D721Med (cell line): ENCODE results near the gene RHBDL3.

ENCODE experiments used
- DNase-seq: peaks from one replicate; pipeline ENCODE4 v3.0.0; 2011; ENCODE audit warnings: low spot score; ENCODE audit not compliant: insufficient read length
- FAIRE-seq: peaks from 2 replicates; lab custom pipeline; 2011; peaks lifted over from hg19 to GRCh38; lab: Jason Lieb, UNC
- TF ChIP-seq, protein P1 (sequence below): IDR thresholded peaks from 2 replicates; pipeline ENCODE4 v1.5.1; 2012; ENCODE audit warnings: mild to moderate bottlenecking, control low read depth; ENCODE audit not compliant: insufficient read depth; ENCODE audit errors: missing control alignments

The RHBDL3 gene

GRCh38 chr17:32266051-32266388 is 388 bp downstream of the RHBDL3 start:
- DNase-seq: no peak
- TF ChIP-seq, protein P1, sequence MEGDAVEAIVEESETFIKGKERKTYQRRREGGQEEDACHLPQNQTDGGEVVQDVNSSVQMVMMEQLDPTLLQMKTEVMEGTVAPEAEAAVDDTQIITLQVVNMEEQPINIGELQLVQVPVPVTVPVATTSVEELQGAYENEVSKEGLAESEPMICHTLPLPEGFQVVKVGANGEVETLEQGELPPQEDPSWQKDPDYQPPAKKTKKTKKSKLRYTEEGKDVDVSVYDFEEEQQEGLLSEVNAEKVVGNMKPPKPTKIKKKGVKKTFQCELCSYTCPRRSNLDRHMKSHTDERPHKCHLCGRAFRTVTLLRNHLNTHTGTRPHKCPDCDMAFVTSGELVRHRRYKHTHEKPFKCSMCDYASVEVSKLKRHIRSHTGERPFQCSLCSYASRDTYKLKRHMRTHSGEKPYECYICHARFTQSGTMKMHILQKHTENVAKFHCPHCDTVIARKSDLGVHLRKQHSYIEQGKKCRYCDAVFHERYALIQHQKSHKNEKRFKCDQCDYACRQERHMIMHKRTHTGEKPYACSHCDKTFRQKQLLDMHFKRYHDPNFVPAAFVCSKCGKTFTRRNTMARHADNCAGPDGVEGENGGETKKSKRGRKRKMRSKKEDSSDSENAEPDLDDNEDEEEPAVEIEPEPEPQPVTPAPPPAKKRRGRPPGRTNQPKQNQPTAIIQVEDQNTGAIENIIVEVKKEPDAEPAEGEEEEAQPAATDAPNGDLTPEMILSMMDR: no peak
- FAIRE-seq: no peak

DNA sequence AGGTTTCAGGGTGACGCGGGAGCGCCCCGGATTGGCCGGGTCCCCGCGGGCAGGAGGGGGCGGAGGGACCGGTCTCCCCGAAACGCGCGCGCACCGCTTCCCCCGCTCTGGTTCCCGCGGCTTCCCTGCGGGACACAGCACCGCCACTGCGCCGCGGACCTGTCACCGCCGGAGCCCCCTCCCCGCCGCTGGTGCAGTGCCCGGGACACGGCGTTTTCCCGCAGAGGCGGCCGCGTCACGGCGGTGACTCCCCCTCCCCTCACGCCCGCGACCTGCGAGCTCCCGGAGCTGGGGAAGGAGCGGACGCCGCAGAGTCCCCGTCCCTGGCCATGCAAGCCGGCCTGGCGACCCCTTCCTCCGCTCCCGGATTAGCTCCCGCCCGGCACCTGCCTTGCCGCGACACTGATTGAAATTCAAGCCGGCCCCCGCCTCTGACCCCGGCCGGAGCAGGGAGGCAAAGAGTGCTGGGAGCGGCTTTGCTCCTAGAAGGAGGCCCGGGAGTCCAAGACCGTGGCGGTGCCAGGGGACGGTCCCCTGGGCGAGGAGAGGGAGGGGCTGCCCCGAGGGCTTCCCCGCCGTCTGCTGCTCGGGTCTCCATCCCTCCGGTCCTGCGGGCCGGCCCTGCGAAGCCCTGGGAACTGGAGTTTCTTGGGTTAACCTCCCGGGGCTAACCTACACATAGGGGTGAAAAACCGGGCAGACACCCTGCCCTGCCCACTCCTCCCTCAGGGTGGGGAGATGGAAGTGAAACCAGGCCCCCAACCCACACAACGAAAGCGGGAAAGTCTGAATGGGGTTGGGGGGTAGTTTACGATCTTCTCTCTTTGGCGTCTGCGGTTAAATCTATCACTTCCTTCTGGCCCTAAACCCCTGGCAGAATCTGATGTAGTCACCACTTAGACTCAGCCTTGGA is 1.0 kb downstream of the RHBDL3 start:
- no peak for DNase-seq

DNA sequence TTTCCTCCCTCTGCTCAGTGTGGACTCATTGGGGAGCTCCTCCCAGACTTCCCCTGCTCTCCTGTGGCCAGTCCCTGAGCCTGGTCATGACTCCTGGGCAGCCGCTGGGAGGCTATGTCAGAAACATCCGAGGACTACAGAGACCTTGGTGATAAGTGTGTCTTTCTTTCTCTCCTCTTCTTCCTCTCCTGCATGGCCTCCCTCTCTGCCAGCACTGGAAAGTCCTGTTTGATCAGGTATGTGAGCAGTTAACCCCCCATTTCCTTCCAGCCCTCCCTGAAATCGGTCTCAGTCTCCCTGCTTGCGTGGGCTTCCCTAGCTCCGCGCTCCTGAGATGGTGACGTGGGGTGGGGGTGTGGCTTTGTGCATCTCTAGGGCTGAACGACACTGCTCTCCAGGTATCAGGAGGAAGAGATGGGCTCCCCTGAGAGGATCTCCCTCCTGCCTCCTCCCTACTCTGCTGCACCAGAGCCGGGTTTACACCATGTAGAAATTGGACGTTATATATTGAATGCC is 2.1 kb downstream of the RHBDL3 start:
- FAIRE-seq: no peak
- TF ChIP-seq, protein P1: no peak
- DNase-seq: no peak

More for the DNA sequence above, 1.0 kb downstream of the RHBDL3 start:
- TF ChIP-seq, protein P1: no peak
- FAIRE-seq: no peak

- TF ChIP-seq, protein P1: no peak
- DNase-seq: no peak
- no peak for FAIRE-seq
Observed at GRCh38 chr17:32268734-32269288, 3.2 kb downstream of the RHBDL3 start.

GRCh38 chr17:32269377-32269776 is 3.7 kb downstream of the RHBDL3 start:
- TF ChIP-seq, protein P1: no peak
- no peak for FAIRE-seq

DNA sequence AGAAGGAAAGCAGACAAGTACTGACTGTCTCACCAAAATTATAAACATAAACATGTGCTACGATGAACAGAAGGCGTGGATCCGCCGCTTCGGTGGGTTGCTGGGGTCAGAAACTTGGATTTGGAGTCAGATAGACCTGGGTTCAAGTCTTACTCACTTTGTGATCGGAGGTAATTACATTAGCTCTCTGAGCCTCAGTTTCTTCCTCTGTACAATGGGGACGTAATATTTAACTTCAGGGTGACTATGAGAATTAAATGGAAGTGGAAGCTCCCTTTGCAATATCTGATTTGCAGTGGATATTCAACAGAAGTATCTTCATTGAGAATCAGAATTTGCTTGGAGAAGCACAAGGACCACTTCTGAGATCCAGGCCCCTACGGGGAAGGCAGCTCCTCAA is 6.2 kb downstream of the RHBDL3 start:
- TF ChIP-seq, protein P1: no peak
- FAIRE-seq: no peak
- no peak for DNase-seq

More at GRCh38 chr17:32269377-32269776, 3.7 kb downstream of the RHBDL3 start:
- no peak for DNase-seq
